ENCODE results near the gene WASHC1.
"Not testable (repeated sequence)": the region's sequence is repeated elsewhere in the genome, so short reads cannot be mapped to it uniquely, and the experiment has no call there.

Gene WASHC1, protein sequence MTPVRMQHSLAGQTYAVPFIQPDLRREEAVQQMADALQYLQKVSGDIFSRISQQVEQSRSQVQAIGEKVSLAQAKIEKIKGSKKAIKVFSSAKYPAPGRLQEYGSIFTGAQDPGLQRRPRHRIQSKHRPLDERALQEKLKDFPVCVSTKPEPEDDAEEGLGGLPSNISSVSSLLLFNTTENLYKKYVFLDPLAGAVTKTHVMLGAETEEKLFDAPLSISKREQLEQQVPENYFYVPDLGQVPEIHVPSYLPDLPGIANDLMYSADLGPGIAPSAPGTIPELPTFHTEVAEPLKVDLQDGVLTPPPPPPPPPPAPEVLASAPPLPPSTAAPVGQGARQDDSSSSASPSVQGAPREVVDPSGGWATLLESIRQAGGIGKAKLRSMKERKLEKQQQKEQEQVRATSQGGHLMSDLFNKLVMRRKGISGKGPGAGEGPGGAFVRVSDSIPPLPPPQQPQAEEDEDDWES

GRCh38 chr9:29356-29755, at the start of gene WASHC1:
TSS of gene WASHC1 (minus strand) at chr9:29456. CDS start at chr9:24999, 4,457 bp downstream.
- DNase-seq = not testable (repeated sequence)

DNA sequence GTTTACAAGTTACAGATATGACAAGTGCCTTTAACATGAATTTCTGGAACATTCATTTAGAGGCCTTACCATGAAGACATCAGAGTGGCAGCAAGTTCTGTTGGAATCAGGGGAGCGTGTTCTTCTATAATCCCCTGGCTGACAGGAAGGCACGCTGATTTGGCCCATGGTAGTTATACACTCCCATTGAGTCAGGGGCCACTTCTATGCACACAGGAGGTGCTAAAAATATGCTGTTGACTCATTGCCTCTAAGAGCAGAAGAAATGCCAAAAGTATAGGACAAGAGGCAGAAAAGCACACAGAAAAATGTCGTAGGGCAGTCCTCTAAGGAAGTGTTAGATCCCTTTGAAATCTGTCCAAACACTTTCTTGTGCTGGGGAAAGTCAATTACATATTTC, 49.1 kb upstream of the WASHC1 start:
- DNase-seq = not testable (repeated sequence)

DNA sequence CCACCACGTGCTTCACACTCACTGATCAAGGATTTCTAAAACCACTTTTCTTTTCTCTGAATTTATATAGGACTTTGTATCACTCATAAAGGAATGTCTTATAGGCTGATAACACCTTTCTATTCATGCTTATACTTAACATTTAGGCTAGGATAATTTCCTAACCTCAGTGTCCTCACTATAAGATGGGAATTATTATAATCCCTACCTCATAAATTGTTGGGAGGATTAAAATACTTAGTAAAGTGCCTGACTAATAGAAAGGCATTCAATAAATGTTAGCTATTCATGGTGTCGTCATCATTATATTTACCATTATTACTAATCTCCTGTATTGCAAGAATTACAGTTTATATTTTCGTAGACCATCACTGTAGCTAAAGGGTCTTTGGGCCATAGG, 47.1 kb upstream of the WASHC1 start:
- DNase-seq = not testable (repeated sequence)

DNA sequence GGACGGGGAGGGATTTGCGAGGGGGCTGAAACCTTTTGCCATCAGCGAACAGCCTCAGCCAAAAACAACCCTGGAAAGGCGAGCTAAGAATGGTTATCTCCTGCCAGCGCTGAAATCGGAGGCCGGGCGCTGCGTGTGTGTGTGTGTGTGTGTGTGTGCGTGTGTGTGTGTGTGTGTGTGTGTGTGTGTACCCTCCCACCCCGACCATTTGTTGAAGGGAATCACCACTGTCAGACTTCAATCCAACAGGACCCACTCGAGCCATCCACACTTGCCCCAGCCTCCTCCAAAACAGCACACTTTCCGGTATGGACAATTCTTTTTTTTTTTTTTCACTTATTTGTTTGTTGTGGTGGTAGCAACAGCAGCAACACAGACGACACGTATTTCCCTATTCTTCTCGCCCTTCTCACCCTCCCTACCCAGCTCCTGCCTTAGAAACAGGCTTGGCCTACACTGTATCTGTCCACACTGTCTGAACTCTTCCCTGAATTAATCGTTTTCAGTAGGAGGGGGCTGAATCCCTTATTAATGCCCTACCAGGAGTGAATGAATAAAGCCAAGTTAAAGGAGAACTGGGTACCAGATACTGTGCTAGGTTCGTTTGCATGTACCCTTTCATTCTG, 44.8 kb upstream of the WASHC1 start:
- DNase-seq = not testable (repeated sequence)

DNA sequence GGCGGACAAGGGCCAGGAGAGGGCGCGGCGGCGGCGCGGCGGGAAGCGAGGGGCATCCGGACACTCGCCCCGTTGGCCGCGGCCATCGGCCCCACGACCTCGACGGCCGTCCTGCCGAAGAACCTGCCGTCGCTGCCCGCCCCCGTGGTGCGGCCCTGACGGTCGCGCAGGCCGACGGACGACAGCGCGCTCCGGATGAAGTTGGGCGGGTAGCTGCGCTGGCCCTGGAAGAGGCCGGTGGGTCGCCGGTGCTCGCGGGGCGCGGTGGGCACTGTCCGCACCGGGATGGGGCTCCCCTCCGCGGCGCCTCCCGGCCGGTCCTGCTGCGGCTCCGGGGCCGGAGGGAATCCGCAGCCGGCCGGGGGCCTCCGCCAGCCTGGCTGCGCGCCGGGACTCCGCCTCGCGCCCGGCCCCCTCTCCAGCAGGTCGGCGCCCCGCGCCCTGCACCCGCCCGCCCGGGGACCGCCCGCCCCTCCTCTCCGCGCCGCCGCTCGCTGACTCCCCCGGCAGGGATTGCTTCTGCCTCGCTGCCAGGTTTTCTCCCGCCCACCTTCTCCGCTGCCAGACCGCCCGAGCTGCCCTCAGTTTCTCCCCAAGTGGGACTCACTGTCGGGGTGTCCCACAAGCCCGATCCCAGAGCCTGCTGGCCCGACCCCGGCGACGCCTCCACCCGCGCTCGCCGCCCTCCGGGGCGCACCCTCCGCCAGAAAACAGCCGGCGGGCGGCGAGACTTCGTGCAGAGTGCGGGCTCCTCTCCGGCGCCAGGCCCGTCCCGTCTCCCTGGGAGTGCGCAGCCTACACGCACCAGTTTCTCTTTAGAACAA, 44.0 kb upstream of the WASHC1 start:
- DNase-seq = peak in 1 of 2 experiments; percentile 23

GRCh38 chr9:63031-63629, 33.9 kb upstream of the WASHC1 start:
- DNase-seq = not testable (repeated sequence)

- DNase-seq = peak; percentile 60 to 62
These were observed 23.4 kb upstream of the WASHC1 start for GRCh38 chr9:52678-53077.

GRCh38 chr9:48190-48842, 19.1 kb upstream of the WASHC1 start:
- DNase-seq = not testable (repeated sequence)

- not testable (repeated sequence) for DNase-seq
These were observed 17.5 kb upstream of the WASHC1 start for GRCh38 chr9:46639-47271.

- DNase-seq = not testable (repeated sequence)
These were observed 16.9 kb upstream of the WASHC1 start for GRCh38 chr9:46164-46563.

DNA sequence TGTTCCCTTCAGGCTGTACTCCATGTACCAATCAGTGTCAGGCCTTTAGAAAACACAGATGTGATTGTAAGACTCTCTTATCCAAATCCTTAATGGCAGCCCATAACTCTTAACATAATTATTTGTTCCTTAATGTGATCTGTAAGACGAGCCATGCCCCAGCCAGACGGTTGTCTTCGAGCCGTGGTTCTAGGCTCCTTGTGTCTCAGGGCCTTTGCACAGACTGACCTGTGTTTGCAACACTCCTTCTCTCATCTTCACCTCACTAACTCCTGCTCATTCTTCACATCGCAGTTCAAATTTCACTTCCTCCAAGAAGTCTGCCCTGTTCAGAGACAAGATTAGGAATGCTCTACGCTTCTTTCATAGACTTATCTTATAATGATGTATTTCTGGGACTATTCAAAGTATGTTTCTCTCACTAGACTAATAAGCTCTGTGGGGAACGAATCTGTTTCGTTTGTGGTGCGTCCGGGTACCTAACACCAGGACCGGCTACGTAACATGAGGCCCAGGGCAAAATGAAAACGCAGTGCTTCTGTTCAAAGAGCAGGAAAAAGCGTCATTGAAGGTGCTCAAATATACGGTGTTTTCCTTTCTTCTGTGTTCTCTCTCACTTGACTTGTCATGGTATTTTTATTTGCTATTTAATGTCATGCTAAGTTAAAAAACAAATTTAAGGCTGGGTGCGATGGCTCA, 16.1 kb upstream of the WASHC1 start:
- not testable (repeated sequence) for DNase-seq

GRCh38 chr9:44416-44815, 15.2 kb upstream of the WASHC1 start:
- DNase-seq = not testable (repeated sequence)

- DNase-seq = not testable (repeated sequence)
These were observed 14.4 kb upstream of the WASHC1 start for GRCh38 chr9:43636-44035.

DNA sequence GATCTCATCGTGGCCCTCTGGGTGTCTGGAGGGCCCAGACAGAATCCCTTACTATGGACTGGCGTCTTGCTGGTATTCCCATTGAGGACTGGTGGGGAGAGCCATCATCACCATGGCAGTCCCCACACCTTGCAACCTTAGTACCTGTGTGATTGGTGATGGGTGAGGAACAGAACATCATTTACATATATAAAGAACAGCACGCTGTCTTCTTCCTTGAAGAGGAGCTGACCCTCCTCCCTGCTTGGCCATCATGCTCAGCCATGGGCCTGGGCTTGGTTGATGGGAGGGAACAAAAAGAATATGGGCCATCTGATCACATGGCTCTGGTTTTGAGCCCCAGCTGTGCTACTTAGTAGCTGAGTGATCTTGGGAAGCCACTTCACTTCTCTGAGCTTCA, 13.9 kb upstream of the WASHC1 start:
- DNase-seq = not testable (repeated sequence)

DNA sequence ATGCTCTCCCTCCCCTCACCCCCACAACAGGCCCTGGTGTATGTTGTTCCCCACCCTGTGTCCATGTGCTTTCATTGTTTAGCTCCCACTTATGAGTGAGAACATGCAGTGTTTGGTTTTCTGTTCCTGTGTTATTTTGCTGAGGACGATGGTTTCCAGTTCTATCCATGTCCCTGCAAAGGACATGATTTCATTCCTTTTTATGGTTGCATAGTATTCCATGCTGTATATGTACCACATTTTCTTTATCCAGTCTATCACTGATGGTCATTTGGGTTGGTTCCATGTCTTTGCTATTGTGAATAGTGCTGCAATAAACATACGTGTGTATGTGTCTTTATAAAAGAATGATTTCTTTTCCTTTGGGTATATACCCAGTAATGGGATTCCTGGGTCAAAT, 12.6 kb upstream of the WASHC1 start:
- DNase-seq = not testable (repeated sequence)

GRCh38 chr9:41261-41676, 12.0 kb upstream of the WASHC1 start:
- not testable (repeated sequence) for DNase-seq

DNA sequence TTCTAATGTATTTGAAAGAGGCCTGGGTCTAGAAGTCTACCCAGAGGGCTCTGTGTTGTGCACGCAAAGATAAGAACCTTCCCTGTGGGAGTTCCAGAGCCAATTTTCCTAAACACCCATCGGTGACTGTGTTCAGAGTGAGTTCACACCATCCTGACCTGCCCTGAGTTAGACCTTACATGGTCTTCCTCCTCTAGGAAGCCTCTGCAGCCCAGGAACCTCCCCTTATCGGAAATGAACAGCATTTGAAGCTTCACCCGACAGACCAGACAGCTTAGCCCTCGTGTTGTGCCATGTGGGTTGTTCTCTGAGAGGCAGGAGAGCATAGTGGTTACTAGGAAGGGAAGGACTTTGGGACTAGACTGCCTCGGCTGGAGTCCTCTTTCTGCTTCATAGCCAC, 3.1 kb upstream of the WASHC1 start:
- DNase-seq = not testable (repeated sequence)

- DNase-seq = not testable (repeated sequence)
These were observed 481 bp downstream of the WASHC1 start for GRCh38 chr9:28775-29174.

DNA sequence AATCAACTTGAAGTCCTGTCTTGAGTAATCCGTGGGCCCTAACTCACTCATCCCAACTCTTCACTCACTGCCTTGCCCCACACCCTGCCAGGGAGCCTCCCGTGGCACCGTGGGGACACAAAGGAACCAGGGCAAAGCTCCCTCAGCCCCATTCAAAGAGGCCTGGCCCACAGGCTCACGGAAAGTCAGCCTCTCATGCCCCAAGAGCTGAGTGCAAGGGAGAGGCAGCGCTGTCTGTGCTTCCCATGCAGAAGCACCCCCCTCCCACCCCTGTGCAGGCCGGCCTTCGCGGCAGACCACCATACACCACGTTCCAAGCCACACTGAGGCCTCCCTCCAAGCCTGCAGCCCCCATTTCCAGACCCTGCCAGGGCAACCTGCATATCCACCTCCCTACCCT, 7.6 kb downstream of the WASHC1 start:
- DNase-seq = not testable (repeated sequence)

DNA sequence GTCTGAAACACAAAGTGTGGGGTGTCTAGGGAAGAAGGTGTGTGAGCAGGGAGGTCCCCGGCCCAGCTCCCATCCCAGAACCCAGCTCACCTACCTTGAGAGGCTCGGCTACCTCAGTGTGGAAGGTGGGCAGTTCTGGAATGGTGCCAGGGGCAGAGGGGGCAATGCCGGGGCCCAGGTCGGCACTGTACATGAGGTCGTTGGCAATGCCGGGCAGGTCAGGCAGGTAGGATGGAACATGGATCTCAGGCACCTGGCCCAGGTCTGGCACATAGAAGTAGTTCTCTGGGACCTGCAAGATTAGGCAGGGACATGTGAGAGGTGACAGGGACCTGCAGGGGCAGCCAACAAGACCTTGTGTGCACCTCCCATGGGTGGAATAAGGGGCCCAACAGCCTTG, 12.4 kb downstream of the WASHC1 start:
- not testable (repeated sequence) for DNase-seq

Data from NCI-H526 (cell line).